ENCODE data around the gene TMEM120B.

GRCh38 chr12:121812320-121812871 is 99.8 kb downstream of the TMEM120B start:
- TF ChIP-seq, protein P1, sequence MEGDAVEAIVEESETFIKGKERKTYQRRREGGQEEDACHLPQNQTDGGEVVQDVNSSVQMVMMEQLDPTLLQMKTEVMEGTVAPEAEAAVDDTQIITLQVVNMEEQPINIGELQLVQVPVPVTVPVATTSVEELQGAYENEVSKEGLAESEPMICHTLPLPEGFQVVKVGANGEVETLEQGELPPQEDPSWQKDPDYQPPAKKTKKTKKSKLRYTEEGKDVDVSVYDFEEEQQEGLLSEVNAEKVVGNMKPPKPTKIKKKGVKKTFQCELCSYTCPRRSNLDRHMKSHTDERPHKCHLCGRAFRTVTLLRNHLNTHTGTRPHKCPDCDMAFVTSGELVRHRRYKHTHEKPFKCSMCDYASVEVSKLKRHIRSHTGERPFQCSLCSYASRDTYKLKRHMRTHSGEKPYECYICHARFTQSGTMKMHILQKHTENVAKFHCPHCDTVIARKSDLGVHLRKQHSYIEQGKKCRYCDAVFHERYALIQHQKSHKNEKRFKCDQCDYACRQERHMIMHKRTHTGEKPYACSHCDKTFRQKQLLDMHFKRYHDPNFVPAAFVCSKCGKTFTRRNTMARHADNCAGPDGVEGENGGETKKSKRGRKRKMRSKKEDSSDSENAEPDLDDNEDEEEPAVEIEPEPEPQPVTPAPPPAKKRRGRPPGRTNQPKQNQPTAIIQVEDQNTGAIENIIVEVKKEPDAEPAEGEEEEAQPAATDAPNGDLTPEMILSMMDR (IDR thresholded peaks at IDR 0.05; ENCODE audit: poor library complexity, severe bottlenecking), result peak; percentile 64
- TF ChIP-seq TAF1 (IDR thresholded peaks at IDR 0.05; ENCODE audit: low read depth), result no peak
- TF ChIP-seq EZH2 (IDR thresholded peaks at IDR 0.05; ENCODE audit: borderline replicate concordance, insufficient read depth, low read length, poor library complexity, severe bottlenecking), result no peak
- no peak for TF ChIP-seq POLR2AphosphoS5 (IDR thresholded peaks at IDR 0.05)
- no peak for TF ChIP-seq EP300 (conservative IDR thresholded peaks at IDR 0.05; ENCODE audit: poor library complexity, severe bottlenecking)
- TF ChIP-seq MXI1 (conservative IDR thresholded peaks at IDR 0.05; ENCODE audit: poor library complexity, severe bottlenecking), result peak; percentile 27
- no peak for TF ChIP-seq RAD21 (conservative IDR thresholded peaks at IDR 0.05)
- no peak for TF ChIP-seq REST (IDR thresholded peaks at IDR 0.05; ENCODE audit: borderline replicate concordance)
